Naive B cell (primary cell): ENCODE data around the gene VWA1. TPM values are rescaled to one million over a fixed set of nuclear protein-coding genes. Genes with fewer than 3 reads are reported as not detected.

ENCODE experiments used
- ATAC-seq, 2 donors: fragments of 150-1000 bp; cut with Tn5 transposase; 2 replicates each; pipeline ENCODE4 v1.10.0; 2021; ENCODE audit warnings: low read depth in 2 of 2, mild to moderate bottlenecking in 2 of 2, moderate library complexity in 2 of 2
- DNase-seq: peaks from one replicate; pipeline ENCODE4 v3.0.0; 2022
- H3K27ac Mint-ChIP-seq, 6 donors: one replicate each; pipeline ENCODE4 v1.8.0; 2020 to 2022; ENCODE audit warnings: mild to moderate bottlenecking in 6 of 6, mixed read lengths in 6 of 6, moderate library complexity in 5 of 6, inconsistent platforms in 2 of 6
- H3K27me3 Mint-ChIP-seq, 3 donors: one replicate each; pipeline ENCODE4 v1.8.0; 2021 to 2022; ENCODE audit warnings: mixed read lengths in 3 of 3, mild to moderate bottlenecking in 1 of 3
- H3K36me3 Mint-ChIP-seq, 2 donors: one replicate each; pipeline ENCODE4 v1.8.0; 2020 to 2022; ENCODE audit warnings: mixed read lengths in 2 of 2, inconsistent platforms in 1 of 2, mild to moderate bottlenecking in 1 of 2
- H3K4me1 Mint-ChIP-seq, 3 donors: one replicate each; pipeline ENCODE4 v1.8.0; 2020 to 2022; ENCODE audit warnings: mixed read lengths in 3 of 3, inconsistent platforms in 1 of 3, mild to moderate bottlenecking in 1 of 3, moderate library complexity in 1 of 3
- H3K4me3 Mint-ChIP-seq, 8 donors: one replicate each; pipeline ENCODE4 v1.8.0; 2020 to 2022; ENCODE audit warnings: mild to moderate bottlenecking in 8 of 8, mixed read lengths in 8 of 8, moderate library complexity in 8 of 8, inconsistent platforms in 2 of 8
- H3K9me3 Mint-ChIP-seq, 7 donors: one replicate each; pipeline ENCODE4 v1.8.0; 2020 to 2022; ENCODE audit warnings: mixed read lengths in 7 of 7, mild to moderate bottlenecking in 5 of 7, inconsistent platforms in 2 of 7, moderate library complexity in 1 of 7
- polyA plus RNA-seq, 6 donors: library from polyadenylated mRNA; unstranded; fragments of 300-500 nt; fragmentation: Illumina TruSeq; gene quantifications; one replicate each; pipeline ENCODE4 v1.2.3, GENCODE V29; 2021; ENCODE audit warnings: low read depth in 6 of 6

The VWA1 gene, protein sequence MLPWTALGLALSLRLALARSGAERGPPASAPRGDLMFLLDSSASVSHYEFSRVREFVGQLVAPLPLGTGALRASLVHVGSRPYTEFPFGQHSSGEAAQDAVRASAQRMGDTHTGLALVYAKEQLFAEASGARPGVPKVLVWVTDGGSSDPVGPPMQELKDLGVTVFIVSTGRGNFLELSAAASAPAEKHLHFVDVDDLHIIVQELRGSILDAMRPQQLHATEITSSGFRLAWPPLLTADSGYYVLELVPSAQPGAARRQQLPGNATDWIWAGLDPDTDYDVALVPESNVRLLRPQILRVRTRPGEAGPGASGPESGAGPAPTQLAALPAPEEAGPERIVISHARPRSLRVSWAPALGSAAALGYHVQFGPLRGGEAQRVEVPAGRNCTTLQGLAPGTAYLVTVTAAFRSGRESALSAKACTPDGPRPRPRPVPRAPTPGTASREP
- polyA plus RNA-seq, result under 1 TPM in 1 of 6 donors, not detected in 5; 0.41 TPM

- peak; percentile 65 for DNase-seq
- H3K36me3 Mint-ChIP-seq, result no peaks in the 10 kb centered on the region
- H3K27me3 Mint-ChIP-seq, result peaks cover 3 to 56% (median 14%) of the 10 kb centered on the region in 3 donors
- H3K27ac Mint-ChIP-seq, result peak within 1 kb of the TSS in 1 of 6 donors; percentile 47
- no peaks in the 10 kb centered on the region for H3K9me3 Mint-ChIP-seq
- peak within 1 kb of the TSS in 7 of 8 donors; percentile 64 to 88 (median 74) for H3K4me3 Mint-ChIP-seq
- H3K4me1 Mint-ChIP-seq, result peaks cover 8 to 17% (median 8%) of the 10 kb centered on the region in 3 donors
- peak; percentile 73 to 75 for ATAC-seq
These were observed at the start of gene VWA1 for GRCh38 chr1:1435106-1435903. Gene VWA1 (plus strand): TSS chr1:1435690. CDS start chr1:1435749, 59 bp downstream.

DNA sequence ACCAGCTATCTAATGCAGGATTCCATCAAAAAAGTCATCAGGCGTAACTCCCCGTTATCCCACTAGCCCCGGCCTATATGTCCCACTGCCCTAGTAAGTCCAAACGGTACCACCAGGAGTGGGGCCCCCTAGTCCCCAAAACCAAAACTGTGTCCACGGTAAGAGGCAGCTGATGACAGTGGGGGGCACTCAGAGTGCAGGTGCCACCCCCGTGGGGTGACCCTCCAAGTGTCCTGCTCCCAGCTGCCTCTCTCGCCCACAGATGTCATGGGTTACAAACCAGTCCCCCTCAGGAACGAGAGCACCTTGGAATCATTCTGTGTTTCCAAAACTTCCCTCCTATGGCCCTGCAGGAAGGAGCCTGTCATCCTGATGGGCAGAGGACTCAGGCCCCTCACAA, 49.6 kb upstream of the VWA1 start:
- Mint-ChIP-seq H3K4me3 (no peak overlapping the region), H3K4me1 (peaks cover 0 to 12% (median 9%) of the 10 kb centered on the region in 3 donors), H3K36me3 (peaks cover 3 to 13% of the 10 kb centered on the region in 2 donors), H3K9me3 (no peaks in the 10 kb centered on the region), H3K27me3 (no peaks in the 10 kb centered on the region), H3K27ac (peak overlapping the region in 1 of 6 donors; percentile 11)
- no peak for DNase-seq
- no peak for ATAC-seq

DNA sequence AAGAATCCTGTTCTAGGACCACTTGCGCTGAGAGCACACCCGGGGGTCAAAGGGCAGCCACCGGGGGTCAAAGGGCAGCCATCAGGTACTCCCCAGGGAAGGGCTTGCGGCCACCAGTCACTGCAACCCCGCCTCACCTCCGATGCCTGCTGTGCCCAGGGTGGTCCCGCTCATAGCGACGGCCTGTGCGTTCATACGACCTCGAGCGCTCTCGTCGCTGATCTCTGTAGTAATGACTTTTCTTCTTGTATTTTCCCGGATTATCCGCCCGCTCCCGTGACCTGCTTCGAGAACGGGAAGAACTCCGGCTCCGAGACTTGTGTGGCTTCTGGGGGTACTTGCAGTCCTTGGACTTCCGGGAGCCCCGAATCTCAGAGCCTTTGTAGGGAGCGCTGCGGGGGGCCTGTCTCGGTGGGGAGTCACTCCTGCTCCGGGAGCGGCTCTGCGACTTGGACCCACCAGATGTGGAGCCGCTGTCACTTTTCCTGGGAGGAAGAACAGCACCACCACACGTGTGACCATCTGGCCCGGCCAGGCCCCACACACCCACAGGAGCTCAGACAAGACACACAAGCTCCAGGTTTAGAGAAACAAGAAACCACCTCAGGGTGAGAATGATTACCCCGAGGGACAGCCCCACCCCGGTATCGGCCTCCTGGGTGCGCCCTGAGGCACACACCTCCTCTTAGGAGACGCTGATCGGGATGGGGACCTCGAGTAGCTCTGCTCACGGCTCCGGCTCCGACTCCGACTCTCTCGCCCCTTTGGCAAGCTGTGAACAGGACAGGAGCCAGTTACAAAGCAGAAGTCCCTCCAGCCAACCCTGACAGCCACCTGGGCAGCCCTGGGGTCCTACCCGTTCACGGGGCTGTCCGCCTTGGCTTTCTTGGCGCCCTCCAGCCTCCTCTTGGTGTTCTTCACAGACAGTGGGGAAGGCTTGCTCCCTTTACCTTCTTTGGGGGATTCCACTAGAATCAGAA, 48.1 kb upstream of the VWA1 start:
- H3K4me3 Mint-ChIP-seq, result no peak overlapping the region
- DNase-seq, result no peak
- no peak overlapping the region for H3K27ac Mint-ChIP-seq
- H3K4me1 Mint-ChIP-seq, result peaks cover 4 to 9% (median 8%) of the 10 kb centered on the region in 3 donors
- H3K36me3 Mint-ChIP-seq, result peaks cover 8 to 18% of the 10 kb centered on the region in 2 donors
- no peak for ATAC-seq
- H3K27me3 Mint-ChIP-seq, result no peaks in the 10 kb centered on the region
- H3K9me3 Mint-ChIP-seq, result no peaks in the 10 kb centered on the region

DNA sequence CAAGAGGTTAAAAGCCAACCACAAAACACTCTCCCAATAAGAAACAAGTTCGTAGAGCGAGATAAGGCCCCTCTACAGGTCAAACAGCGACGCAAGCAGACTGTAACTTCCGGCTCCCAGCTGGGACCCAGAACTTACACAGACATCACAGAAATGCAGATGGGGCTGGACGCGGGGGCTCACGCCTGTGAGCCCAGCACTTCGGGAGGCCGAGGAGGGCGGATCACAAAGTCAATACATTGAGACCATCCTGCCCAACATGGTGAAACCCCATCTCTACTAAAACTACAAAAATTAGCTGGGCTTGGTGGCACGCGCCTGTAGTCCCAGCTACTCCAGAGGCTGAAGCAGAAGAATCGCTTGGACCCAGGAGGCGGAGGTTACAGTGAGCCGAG, 47.4 kb upstream of the VWA1 start:
- no peaks in the 10 kb centered on the region for H3K27me3 Mint-ChIP-seq
- no peak overlapping the region for H3K4me3 Mint-ChIP-seq
- no peak for ATAC-seq
- H3K4me1 Mint-ChIP-seq, result peaks cover 3 to 9% (median 4%) of the 10 kb centered on the region in 3 donors
- no peak for DNase-seq
- no peak overlapping the region for H3K27ac Mint-ChIP-seq
- peaks cover 8 to 18% of the 10 kb centered on the region in 2 donors for H3K36me3 Mint-ChIP-seq
- H3K9me3 Mint-ChIP-seq, result no peaks in the 10 kb centered on the region

DNA sequence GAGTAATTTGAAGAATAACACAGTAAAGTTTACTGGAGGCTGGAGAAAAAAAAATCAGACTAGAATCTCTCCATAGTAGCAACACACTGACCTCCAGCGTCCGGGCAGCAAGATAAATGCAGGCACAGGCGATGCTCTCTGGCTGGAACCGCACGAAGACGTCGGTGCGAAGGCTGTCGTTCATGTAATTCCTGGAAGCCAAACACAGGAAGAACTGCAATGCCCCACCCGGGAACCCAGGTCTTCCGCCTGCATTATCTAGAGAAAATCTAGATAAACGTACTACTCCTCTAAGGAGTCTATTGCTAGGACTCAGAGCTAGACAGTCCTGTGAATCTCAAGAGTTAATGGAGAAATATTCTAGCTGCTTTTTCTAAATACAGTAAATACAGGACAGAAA, 44.8 kb upstream of the VWA1 start:
- no peak for ATAC-seq
- H3K36me3 Mint-ChIP-seq, result peaks cover 15 to 24% of the 10 kb centered on the region in 2 donors
- no peaks in the 10 kb centered on the region for H3K27me3 Mint-ChIP-seq
- H3K4me3 Mint-ChIP-seq, result peak overlapping the region in 2 of 8 donors; percentile 2 to 15
- H3K9me3 Mint-ChIP-seq, result no peaks in the 10 kb centered on the region
- H3K4me1 Mint-ChIP-seq, result peaks cover 5 to 9% (median 8%) of the 10 kb centered on the region in 3 donors
- no peak overlapping the region for H3K27ac Mint-ChIP-seq
- no peak for DNase-seq

DNA sequence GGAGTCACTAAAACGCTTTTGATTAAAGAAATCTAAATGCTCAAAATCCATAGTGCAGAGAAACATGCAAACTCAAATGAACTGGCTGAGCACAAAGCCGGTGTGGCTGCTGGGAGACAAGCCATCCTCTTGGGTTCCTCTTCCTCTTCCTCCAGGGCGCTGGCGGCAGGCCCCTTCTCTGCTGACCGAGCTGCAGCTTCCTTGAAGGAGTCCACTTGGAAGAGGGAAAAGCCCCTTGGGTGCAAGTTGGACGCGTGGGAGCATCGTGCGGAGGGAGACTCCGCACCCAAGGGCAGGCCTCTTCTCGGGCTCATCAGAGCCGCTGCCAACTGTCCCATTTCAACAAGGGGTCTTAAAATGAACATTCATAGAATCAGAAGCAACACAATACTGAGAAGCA, 44.3 kb upstream of the VWA1 start:
- Mint-ChIP-seq H3K9me3 (no peaks in the 10 kb centered on the region), H3K4me3 (no peak overlapping the region), H3K27ac (peak overlapping the region in 1 of 6 donors; percentile 16), H3K27me3 (no peaks in the 10 kb centered on the region), H3K36me3 (peaks cover 15 to 26% of the 10 kb centered on the region in 2 donors), H3K4me1 (peaks cover 6 to 9% (median 9%) of the 10 kb centered on the region in 3 donors)
- DNase-seq, result no peak
- no peak for ATAC-seq

GRCh38 chr1:1393014-1393413, 42.5 kb upstream of the VWA1 start:
- Mint-ChIP-seq H3K27me3 (no peaks in the 10 kb centered on the region), H3K36me3 (peaks cover 15 to 21% of the 10 kb centered on the region in 2 donors), H3K4me3 (peak overlapping the region in 1 of 8 donors; percentile 49), H3K27ac (no peak overlapping the region), H3K9me3 (no peaks in the 10 kb centered on the region), H3K4me1 (peaks cover 10 to 20% (median 10%) of the 10 kb centered on the region in 3 donors)
- DNase-seq (no peak), ATAC-seq (no peak)

DNA sequence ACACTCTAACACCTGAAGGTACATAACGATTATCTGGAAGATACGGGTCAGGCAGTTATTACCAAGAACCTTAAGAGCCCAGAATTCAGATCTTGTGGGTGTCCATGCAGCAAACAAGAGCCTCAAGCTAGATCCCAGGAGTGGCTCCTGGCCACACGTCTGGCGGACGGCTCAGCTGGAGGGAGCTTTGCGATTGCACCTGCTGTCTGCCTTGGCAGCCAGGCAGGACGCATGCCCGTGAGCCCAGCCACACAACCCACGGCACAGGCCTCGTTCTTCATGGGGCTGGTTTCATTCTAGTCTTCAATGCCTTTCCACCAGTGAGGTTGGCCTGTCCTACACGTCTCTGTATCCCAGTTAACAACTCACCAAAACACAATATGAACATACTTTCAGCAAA, 42.1 kb upstream of the VWA1 start:
- peaks cover 15 to 21% of the 10 kb centered on the region in 2 donors for H3K36me3 Mint-ChIP-seq

DNA sequence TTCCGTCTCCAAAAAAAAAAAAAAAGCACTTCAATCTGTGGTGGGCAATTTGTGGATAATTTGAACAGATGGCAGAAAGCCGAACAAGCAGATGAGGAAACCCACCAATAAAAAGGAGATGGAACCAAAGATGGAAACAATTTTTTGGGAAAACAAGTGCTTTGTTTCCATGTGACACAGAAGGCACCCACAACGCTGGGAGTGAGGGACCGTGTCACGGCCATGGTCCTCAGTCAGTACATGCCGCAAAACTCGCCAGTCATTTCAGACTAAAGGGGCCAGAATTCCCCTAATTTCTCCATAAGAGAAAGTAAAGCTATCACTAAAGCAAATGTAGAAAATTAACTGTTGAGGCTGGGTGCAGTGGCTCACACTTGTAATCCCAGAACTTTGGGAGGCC, 41.4 kb upstream of the VWA1 start:
- H3K4me3 Mint-ChIP-seq, result peak overlapping the region in 1 of 8 donors; percentile 36
- peak overlapping the region in 1 of 6 donors; percentile 47 for H3K27ac Mint-ChIP-seq
- peaks cover 13 to 23% (median 14%) of the 10 kb centered on the region in 3 donors for H3K4me1 Mint-ChIP-seq
- ATAC-seq (no peak), DNase-seq (no peak)
- no peaks in the 10 kb centered on the region for H3K9me3 Mint-ChIP-seq
- H3K27me3 Mint-ChIP-seq, result no peaks in the 10 kb centered on the region
- H3K36me3 Mint-ChIP-seq, result peaks cover 15 to 21% of the 10 kb centered on the region in 2 donors

More for the DNA sequence above, 42.1 kb upstream of the VWA1 start:
- Mint-ChIP-seq H3K27me3 (no peaks in the 10 kb centered on the region), H3K27ac (no peak overlapping the region), H3K4me1 (peaks cover 13 to 23% (median 14%) of the 10 kb centered on the region in 3 donors), H3K4me3 (peak overlapping the region in 1 of 8 donors; percentile 36), H3K9me3 (no peaks in the 10 kb centered on the region)
- DNase-seq (no peak), ATAC-seq (no peak)

GRCh38 chr1:1395166-1395565, 40.3 kb upstream of the VWA1 start:
- Mint-ChIP-seq H3K9me3 (no peaks in the 10 kb centered on the region), H3K27ac (peak overlapping the region in 3 of 6 donors; percentile 3 to 90 (median 90)), H3K36me3 (peaks cover 15 to 17% of the 10 kb centered on the region in 2 donors), H3K4me3 (peak overlapping the region in 3 of 8 donors; percentile 34 to 68 (median 48)), H3K4me1 (peaks cover 21 to 28% (median 22%) of the 10 kb centered on the region in 3 donors), H3K27me3 (no peaks in the 10 kb centered on the region)
- ATAC-seq (no peak), DNase-seq (no peak)

DNA sequence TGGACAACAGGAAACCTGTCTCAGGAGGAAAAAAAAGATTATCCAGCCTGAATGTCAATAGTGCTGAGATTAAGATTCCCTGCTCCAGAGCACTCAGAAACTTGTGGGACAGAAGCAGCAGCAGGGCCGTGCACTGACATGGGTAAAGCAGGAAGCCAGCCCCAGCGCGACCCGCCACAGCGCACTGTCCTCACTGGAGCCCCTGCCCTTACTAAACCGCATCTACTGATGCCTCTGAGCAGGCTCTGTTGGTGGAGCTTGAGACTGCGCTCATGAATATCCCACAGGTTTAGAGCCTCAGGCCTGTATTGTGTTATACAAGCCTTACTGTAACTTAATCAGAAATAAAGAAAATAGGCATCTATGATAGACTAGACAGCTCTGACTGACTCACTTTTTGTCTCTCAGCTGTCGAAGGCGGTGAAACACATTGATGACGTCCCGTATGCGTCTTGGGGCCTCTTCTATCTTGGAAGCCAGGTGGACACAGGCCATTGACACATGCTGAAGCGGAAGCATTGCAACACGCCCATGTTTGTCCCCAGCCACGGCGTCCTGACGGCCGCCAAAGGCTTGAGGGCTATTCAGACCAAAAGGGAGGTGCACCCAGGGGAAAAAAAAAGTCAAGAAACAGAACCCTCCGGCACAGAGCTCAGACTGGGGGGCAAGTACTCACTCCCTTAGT, 37.5 kb upstream of the VWA1 start:
- peaks cover 28 to 48% (median 34%) of the 10 kb centered on the region in 3 donors for H3K4me1 Mint-ChIP-seq
- no peak for ATAC-seq
- peaks cover 8% of the 10 kb centered on the region in 2 donors for H3K36me3 Mint-ChIP-seq

DNA sequence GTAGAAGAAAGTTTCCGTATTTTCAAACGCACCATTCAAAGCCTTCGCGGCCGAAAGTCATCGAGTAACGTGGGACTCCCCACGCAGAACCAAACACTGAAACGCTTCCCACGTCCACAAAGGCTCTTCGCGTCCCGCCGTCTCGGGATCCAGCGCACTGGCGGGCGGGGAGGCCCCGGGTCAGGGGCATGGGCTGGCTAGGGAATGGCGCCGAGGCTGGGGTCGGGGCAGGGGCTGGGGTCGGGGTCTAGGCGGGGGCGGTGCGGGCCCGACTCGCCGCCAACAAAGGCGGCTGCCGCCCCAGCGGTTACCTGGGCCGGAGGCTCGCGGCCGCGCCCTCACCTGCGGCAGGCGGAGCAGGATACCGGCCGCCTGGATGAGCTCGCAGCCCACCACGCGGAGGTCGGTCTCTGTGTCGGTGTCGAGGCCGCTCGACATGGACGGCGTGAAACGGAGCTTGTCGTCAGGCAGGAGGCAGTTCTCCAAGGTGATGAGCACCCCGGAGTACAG, 36.8 kb upstream of the VWA1 start:
- peak overlapping the region in 5 of 6 donors; percentile 82 to 97 (median 90) for H3K27ac Mint-ChIP-seq
- DNase-seq (no peak), ATAC-seq (peak; percentile 1 to 3)
- H3K9me3 Mint-ChIP-seq, result no peaks in the 10 kb centered on the region
- H3K27me3 Mint-ChIP-seq, result no peaks in the 10 kb centered on the region
- H3K4me3 Mint-ChIP-seq, result peak overlapping the region; percentile 88 to 97 (median 90)
- peaks cover 31 to 54% (median 34%) of the 10 kb centered on the region in 3 donors for H3K4me1 Mint-ChIP-seq
- peaks cover 8% of the 10 kb centered on the region in 2 donors for H3K36me3 Mint-ChIP-seq

More for the DNA sequence above, 37.5 kb upstream of the VWA1 start:
- peak overlapping the region; percentile 56 to 97 (median 90) for H3K27ac Mint-ChIP-seq
- H3K27me3 Mint-ChIP-seq, result no peaks in the 10 kb centered on the region
- no peaks in the 10 kb centered on the region for H3K9me3 Mint-ChIP-seq
- H3K4me3 Mint-ChIP-seq, result peak overlapping the region; percentile 88 to 97 (median 90)
- no peak for DNase-seq
